HG03060 (cell line): Measurements from ENCODE around the gene NFATC3.

Source experiments
- ATAC-seq: cut with Tn5 transposase; IDR thresholded peaks from one replicate; pipeline ENCODE4 v1.9.1; 2021; ENCODE audit warnings: low read depth, moderate number of reproducible peaks; ENCODE audit not compliant: unreplicated experiment

Gene NFATC3

DNA sequence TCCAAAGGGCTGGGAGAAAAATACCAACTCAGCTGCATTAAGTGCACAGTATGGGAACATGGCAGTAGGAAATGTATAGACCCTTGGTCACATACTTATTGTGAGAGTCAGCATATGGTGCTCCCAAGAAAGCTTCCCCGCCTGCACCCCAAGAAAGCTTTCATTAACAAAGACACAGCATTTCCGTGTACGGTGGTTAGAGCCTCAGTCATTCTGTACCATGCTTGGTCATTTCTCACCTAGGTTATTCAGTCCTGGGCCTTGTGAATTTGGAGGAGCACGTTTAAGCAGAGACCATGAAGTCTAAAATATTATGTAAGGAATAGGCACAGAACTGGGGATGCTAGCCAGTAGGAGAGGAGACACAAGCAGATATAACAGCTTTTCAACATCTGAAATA lies 94.7 kb downstream of the NFATC3 start:
- ATAC-seq = no peak

- ATAC-seq = no peak
Observed at GRCh38 chr16:68183046-68183445, 97.9 kb downstream of the NFATC3 start.

DNA sequence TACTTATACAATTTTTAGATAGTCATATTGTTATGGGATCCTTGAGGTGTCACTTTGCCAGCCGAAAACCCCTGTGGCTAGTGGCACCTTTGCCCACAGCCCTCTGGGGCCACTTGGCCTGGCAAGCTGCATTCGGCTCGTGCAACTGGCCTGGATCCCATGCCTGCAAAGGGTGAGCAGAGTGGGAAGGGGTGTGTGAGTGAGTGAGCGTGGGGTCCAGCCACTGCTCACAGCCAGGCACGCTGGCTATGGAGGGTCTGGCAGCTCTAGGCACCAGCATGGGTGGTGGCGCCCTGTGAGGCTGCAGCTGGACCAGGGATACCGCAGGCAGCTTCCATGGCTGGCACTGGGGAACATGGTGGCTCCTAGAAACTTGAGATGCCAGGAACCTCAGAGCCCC lies 101.7 kb downstream of the NFATC3 start:
- ATAC-seq = no peak

GRCh38 chr16:68187505-68187904 lies 102.3 kb downstream of the NFATC3 start:
- ATAC-seq = no peak

GRCh38 chr16:68188170-68188569 lies 103.0 kb downstream of the NFATC3 start:
- ATAC-seq = no peak

DNA sequence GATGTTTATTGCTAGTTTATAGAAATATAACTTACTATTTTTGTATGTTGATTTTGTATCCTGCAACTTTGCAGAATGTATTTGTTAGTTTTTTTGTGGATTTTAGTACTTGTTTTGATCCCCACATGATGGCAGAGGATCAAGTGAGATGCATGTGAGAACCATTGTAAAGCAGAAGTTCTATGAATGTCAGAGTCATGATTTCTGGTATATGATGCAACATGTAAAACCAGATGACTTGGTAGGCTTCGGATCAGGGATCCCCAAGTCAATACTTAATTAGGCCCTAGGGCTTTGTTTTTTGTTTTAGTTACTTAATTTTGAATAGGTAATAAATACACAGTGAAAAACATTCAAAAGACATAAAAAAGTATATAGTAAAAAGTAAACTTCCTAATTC lies 104.9 kb downstream of the NFATC3 start:
- no peak for ATAC-seq

- ATAC-seq = no peak
Observed at GRCh38 chr16:68190736-68191510, 105.8 kb downstream of the NFATC3 start.

DNA sequence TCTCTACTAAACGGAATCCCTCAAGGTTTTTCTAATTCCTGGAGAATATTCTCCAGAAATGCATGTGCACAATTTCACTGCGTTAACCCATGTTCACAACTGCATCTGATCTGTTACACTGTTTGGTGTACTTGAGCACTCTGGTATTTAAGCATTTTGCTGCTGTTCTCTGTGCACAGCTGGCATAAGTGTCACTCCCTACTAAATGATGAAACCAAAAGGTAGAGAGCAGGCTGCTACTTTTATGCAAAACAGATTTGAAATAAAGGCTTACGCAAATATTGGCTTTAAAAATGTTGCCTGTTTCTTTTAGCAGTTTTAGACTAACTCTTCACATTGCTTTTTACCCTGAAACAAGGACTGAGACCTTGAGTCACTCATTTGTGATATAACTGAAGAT lies 109.1 kb downstream of the NFATC3 start:
- no peak for ATAC-seq

DNA sequence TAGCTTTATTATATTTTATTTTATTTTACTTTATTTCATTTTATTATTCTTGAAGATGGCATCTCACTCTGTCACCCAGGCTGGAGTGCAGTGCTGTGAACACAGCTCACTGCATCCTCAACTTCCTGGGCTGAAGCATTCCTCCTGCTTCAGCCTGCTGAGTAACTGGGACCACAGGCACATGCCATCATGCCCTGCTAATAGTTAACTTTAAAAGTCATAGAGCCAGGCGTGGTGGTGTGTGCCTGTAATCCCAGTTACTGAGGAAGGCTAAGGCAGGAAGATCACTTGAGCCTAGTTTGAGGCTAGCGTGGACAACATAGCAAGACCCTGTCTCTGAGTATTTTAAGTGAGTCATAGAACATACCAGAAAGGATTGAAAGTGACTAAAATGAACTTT lies 112.1 kb downstream of the NFATC3 start:
- no peak for ATAC-seq

GRCh38 chr16:68200088-68200783 lies 115.1 kb downstream of the NFATC3 start:
- ATAC-seq = no peak

GRCh38 chr16:68202091-68202519 lies 116.9 kb downstream of the NFATC3 start:
- no peak for ATAC-seq

DNA sequence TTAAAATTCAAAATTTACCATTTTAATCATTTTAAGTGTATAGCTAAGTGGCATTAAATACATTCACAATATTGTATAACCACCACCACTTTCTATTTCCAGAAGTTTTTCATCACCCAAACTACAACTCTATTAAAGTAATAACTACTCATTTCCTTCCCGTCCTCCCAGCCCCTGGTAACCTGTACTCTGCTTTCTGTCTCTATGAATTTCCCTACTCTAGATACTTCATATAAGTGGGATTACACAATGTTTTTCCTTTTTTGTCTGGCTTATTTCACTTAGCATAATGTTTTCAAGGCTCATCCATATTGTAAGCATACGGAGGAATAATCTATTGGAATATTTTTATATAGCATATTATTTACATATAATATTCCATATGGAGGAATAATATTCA lies 121.1 kb downstream of the NFATC3 start:
- ATAC-seq = no peak

GRCh38 chr16:68214726-68215125 lies 129.6 kb downstream of the NFATC3 start:
- ATAC-seq = no peak

- ATAC-seq = no peak
Observed at GRCh38 chr16:68215302-68215701, 130.1 kb downstream of the NFATC3 start.

DNA sequence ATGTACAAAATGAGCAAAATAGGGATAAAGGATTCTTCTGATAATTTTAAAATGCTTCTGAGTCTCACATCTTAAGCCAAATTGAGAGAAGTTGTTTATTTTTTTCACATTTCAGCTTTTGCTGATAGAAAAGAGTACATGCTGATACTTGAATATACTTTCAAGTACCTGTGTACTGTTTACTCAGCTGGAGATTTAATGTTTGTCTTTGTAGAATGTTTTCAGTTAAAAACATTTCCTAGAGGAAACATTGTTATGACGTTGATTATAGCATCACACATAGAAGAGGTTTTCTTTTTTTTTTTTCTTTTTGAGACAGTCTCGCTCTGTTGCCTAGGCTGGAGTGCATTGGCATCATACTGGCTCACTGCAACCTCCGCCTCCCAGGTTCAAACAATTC lies 131.1 kb downstream of the NFATC3 start:
- ATAC-seq = no peak

DNA sequence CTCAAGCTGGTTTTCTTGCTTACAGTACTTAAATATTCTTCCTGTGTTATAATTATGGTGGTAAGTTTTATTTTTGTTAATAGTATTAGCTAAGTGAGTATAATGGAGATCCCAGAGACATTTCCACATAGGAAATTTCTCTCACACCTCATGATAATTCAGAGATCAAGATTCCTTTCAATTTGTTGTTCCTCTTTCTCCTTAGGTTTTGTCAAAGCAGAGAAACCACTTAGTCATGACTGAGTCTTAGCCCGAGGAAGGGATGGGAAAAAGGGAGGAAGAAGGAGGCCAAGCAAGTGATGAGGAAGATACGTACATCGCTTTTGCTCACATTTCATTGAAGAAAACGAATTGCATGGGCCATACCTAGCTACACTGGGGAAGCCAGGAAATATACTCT lies 132.3 kb downstream of the NFATC3 start:
- ATAC-seq = no peak

GRCh38 chr16:68219725-68220351 lies 134.7 kb downstream of the NFATC3 start:
- ATAC-seq = no peak

DNA sequence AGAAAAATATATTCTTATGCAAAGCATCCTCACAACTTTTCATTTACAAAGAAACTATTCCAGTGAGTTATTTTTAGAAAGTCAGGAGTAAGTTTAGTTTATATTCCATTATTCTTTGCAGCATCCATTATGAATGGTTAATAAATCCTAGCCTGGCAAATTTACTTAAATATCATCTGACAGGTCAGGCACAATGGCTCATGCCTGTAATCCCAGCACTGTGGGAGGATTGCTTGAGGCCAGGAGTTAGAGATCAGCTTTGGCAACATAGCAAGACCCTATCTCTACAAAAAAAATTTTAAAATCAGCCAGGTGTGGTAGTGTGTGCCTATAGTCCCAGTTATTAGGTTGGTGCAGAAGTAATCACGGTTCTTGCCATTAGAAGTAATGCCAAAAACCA lies 137.9 kb downstream of the NFATC3 start:
- ATAC-seq = no peak

- ATAC-seq = no peak
Observed at GRCh38 chr16:68226116-68226515, 140.9 kb downstream of the NFATC3 start.

DNA sequence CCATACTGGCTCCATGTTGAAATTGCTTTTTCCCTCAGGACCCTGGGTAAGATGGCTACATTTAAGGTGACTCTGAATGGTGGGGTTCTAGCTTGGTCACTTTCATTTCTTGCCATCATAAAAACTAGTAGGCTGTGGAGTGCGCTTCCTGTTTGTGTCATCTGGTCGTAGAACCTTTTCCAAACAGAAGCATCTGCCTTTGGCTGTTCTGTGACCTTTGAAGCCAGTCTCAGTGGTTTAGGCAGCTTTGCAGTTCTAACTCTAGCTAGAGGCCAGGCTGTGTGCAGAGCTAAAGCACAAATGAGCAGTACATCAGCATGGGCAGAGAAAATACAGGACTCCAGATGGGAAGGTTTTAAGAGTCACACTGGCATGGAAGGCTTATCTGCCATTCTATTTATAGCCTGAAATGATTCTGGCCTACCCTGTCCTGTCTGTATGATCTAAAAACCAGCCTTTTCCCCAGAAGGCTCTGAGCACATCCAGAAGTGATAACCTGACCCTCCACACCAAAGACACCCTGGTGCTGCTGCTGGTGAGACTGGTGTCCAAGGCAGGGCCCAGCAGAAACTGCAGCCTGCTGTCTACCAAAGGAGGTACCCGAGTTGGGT lies 142.1 kb downstream of the NFATC3 start:
- ATAC-seq = no peak

DNA sequence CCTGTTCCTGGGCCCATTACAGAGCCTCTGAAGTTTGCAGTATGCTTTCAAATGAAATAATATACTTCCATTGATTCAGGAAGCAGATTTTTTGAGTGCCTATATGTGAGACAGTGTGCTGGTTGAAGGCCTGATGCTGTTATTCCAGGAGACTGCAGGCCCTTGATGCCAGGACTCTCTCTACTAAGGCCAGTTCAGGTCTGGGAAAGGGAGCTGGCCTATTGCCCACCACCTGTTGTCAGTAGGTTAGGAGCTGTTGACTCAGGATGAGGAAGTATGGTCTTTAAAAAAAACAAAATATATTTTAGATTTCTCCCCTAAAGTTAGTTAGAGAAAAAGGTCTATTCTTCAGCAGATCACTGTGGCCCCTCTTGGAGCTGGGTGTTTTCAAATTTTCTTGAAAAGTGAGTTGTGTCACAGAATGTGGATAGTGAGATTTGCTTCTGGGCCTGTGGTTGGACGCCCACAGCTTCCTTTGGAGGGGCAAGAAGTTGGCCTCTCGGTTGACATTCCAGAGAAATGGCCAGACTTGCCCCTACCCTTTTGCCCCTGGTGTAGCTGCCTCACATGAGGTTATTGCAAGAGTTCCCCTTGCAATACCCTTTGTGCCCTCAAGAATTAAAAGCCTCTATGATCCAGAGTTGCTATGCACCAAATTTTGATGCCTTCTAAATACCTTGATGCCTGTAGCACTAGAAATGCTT lies 142.8 kb downstream of the NFATC3 start:
- no peak for ATAC-seq
